Vagina (tissue), 2 donors: ENCODE results near the gene ATP2A3.

Experiments used
- POLR2A ChIP-seq, 2 donors: fragments of 450-650 bp; IDR thresholded peaks; one replicate each; pipeline ENCODE4 v1.6.1; 2017; ENCODE audit warnings: antibody characterized with exemption in 2 of 2, mild to moderate bottlenecking in 2 of 2, moderate library complexity in 2 of 2
- POLR2AphosphoS5 ChIP-seq, 2 donors: sonication (generic); formaldehyde crosslinking; IDR thresholded peaks; one replicate each; pipeline ENCODE4 v1.9.0; 2017; ENCODE audit warnings: antibody characterized with exemption in 2 of 2, mild to moderate bottlenecking in 2 of 2, low read depth in 1 of 2; ENCODE audit not compliant: insufficient read depth in 1 of 2
- TF ChIP-seq, protein P1 (sequence below), 3 experiments: fragments of 450-650 bp in 2 of 3; fragments of 200-600 bp in 1 of 3; sonication (generic) in 1 of 3; IDR thresholded peaks; one replicate each; pipeline ENCODE4 v1.5.1; 2017 to 2019; ENCODE audit warnings: antibody characterized with exemption in 3 of 3, mild to moderate bottlenecking in 2 of 3, moderate library complexity in 2 of 3

DNA sequence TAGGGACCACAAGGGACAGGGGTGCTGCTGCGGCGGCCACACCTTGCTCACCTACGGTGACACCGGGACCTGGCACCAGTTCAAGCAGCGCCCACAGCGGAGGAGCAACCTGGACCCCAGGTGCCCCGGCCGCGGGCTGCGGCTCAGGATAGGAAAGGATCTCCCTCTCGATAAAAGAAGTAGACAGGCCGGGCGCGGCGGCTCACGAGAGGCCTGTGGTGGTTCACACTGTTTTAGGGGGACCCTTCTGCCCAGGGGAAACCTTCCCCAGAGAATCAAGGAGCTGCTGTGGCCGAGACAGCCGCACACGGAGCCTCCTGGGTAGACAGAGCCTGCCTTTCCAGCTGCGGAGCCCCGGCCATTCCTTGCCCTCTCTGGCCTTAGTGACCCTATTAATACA is 17.9 kb upstream of the ATP2A3 start:
- TF ChIP-seq POLR2AphosphoS5 (IDR thresholded peaks at IDR 0.05; ENCODE audit: insufficient read depth in 1 of 2, low read depth in 1 of 2) (no peak), POLR2A (IDR thresholded peaks at IDR 0.05) (no peak)
- TF ChIP-seq, protein P1, sequence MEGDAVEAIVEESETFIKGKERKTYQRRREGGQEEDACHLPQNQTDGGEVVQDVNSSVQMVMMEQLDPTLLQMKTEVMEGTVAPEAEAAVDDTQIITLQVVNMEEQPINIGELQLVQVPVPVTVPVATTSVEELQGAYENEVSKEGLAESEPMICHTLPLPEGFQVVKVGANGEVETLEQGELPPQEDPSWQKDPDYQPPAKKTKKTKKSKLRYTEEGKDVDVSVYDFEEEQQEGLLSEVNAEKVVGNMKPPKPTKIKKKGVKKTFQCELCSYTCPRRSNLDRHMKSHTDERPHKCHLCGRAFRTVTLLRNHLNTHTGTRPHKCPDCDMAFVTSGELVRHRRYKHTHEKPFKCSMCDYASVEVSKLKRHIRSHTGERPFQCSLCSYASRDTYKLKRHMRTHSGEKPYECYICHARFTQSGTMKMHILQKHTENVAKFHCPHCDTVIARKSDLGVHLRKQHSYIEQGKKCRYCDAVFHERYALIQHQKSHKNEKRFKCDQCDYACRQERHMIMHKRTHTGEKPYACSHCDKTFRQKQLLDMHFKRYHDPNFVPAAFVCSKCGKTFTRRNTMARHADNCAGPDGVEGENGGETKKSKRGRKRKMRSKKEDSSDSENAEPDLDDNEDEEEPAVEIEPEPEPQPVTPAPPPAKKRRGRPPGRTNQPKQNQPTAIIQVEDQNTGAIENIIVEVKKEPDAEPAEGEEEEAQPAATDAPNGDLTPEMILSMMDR (IDR thresholded peaks at IDR 0.05): no peak
